DMS153 treated with DMSO at 0.1 percent for 48 hours (cell line): Measurements from ENCODE around the gene EEF1A2.
"Not testable (repeated sequence)": the region's sequence is repeated elsewhere in the genome, so short reads cannot be mapped to it uniquely, and the experiment has no call there.

Experiments
- DNase-seq: peaks from one replicate; lab custom pipeline; 2025; ENCODE audit not compliant: unreplicated experiment; lab: John Stamatoyannopoulos, UW

Gene EEF1A2

GRCh38 chr20:63521602-63522001 lies 22.7 kb upstream of the EEF1A2 start:
- DNase-seq: no peak

GRCh38 chr20:63520934-63521601 lies 22.2 kb upstream of the EEF1A2 start:
- no peak for DNase-seq

GRCh38 chr20:63520504-63520933 lies 21.6 kb upstream of the EEF1A2 start, which contains the start of gene PPDPF:
Gene PPDPF, plus strand, starts transcription at chr20:63520765. Its CDS starts 544 bp downstream, at chr20:63521309.
- DNase-seq: peak; percentile 47

- DNase-seq: no peak
Observed at GRCh38 chr20:63519668-63520503, 21.0 kb upstream of the EEF1A2 start.

GRCh38 chr20:63518946-63519667 lies 20.2 kb upstream of the EEF1A2 start:
- no peak for DNase-seq

GRCh38 chr20:63518351-63518861 lies 19.5 kb upstream of the EEF1A2 start:
- DNase-seq: no peak

GRCh38 chr20:63517376-63518309 lies 18.8 kb upstream of the EEF1A2 start:
- DNase-seq: no peak

GRCh38 chr20:63514520-63514919 lies 15.6 kb upstream of the EEF1A2 start:
- DNase-seq: not testable (repeated sequence)

GRCh38 chr20:63513207-63513606 lies 14.3 kb upstream of the EEF1A2 start:
- DNase-seq: no peak

- DNase-seq: no peak
Observed at GRCh38 chr20:63509088-63509564, 10.2 kb upstream of the EEF1A2 start.

GRCh38 chr20:63508072-63508768 lies 9.3 kb upstream of the EEF1A2 start:
- DNase-seq: peak; percentile 25

GRCh38 chr20:63507083-63507743 lies 8.3 kb upstream of the EEF1A2 start:
- no peak for DNase-seq

GRCh38 chr20:63505723-63506122 lies 6.8 kb upstream of the EEF1A2 start:
- no peak for DNase-seq

- no peak for DNase-seq
Observed at GRCh38 chr20:63505281-63505680, 6.4 kb upstream of the EEF1A2 start.

GRCh38 chr20:63504642-63505041 lies 5.8 kb upstream of the EEF1A2 start:
- no peak for DNase-seq

- DNase-seq: no peak
Observed at GRCh38 chr20:63503524-63503923, 4.6 kb upstream of the EEF1A2 start.

GRCh38 chr20:63502671-63503172 lies 3.8 kb upstream of the EEF1A2 start:
- no peak for DNase-seq

- DNase-seq: peak; percentile 52
Observed at GRCh38 chr20:63501818-63502670, 3.2 kb upstream of the EEF1A2 start.
